ENCODE results near the gene GNAS. TPM values are rescaled to one million over a fixed set of nuclear protein-coding genes. Genes with fewer than 3 reads are reported as not detected.

The GNAS gene
- total and polyA plus RNA-seq, 4 donors, result 115 to 360 (median 277) TPM

GRCh38 chr20:58930496-58930895 is 78.0 kb downstream of the GNAS start:
- no peaks in the 10 kb centered on the region for H3K27me3 ChIP-seq (ENCODE audit: control insufficient read depth in 4 of 4, insufficient read depth in 4 of 4, low read length in 3 of 4)

DNA sequence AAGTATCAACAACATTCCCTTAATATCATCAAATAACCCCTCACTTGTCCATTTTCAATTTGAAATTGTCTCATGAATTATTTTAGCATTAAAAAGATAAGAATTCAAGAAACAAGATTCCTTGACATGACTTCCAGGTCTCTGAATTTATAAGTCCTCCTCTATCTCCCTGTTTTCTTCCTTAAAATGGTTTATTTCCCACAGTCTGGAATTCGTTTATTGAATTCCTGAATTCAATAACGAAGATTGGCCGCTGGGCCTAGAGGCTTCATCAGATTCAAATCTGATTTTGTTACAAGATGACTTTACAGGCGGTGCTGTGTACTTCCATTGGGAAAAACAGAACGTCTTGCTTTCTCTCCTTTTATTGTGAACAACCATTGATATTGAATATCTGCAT is 79.7 kb downstream of the GNAS start:
- H3K36me3 ChIP-seq (ENCODE audit: control insufficient read depth in 4 of 4, insufficient read depth in 3 of 4, low read depth in 1 of 4, low read length in 3 of 4), result no peaks in the 10 kb centered on the region
- no peaks in the 10 kb centered on the region for H3K9me3 ChIP-seq (ENCODE audit: control insufficient read depth in 4 of 4, low read length in 3 of 4)
- WGBS, result 87% methylated on average over 5 of the region's 5 CpGs
- H3K27ac ChIP-seq (ENCODE audit: low read depth in 1 of 2, low read length in 2 of 2), result no peak overlapping the region
- DNase-seq (ENCODE audit: low spot score), result no peak
- no peak overlapping the region for H3K9ac ChIP-seq (ENCODE audit: low read depth in 1 of 2, low read length in 2 of 2)
- no peaks in the 10 kb centered on the region for H3K4me1 ChIP-seq (ENCODE audit: control insufficient read depth in 4 of 4, insufficient read depth in 4 of 4, low read length in 3 of 4)
- H3K27me3 ChIP-seq (ENCODE audit: control insufficient read depth in 4 of 4, insufficient read depth in 4 of 4, low read length in 3 of 4), result no peaks in the 10 kb centered on the region
- no peak overlapping the region for H3K4me3 ChIP-seq (ENCODE audit: low read depth in 1 of 3, low read length in 3 of 3)
- no peak for TF ChIP-seq GABPA (IDR thresholded peaks at IDR 0.05 in 1 of 2, conservative IDR thresholded peaks at IDR 0.05 in 1 of 2)
- TF ChIP-seq HNF4G (IDR thresholded peaks at IDR 0.05), result no peak
- TF ChIP-seq SP1 (IDR thresholded peaks at IDR 0.05), result no peak
- no peak for TF ChIP-seq ZBTB33 (IDR thresholded peaks at IDR 0.05)
- TF ChIP-seq HNF4A (conservative IDR thresholded peaks at IDR 0.05), result no peak
- no peak for TF ChIP-seq EGR1 (IDR thresholded peaks at IDR 0.05; ENCODE audit: low read depth in 2 of 2)
- TF ChIP-seq NR2F2 (IDR thresholded peaks at IDR 0.05), result no peak
- no peak for TF ChIP-seq MAX (IDR thresholded peaks at IDR 0.05)
- no peak for TF ChIP-seq CTCF (IDR thresholded peaks at IDR 0.05; ENCODE audit: low read depth, low read length, missing input control)

More at GRCh38 chr20:58930496-58930895, 78.0 kb downstream of the GNAS start:
- no peak for DNase-seq (ENCODE audit: low spot score)
- Histone ChIP-seq H3K27ac (ENCODE audit: low read depth in 1 of 2, low read length in 2 of 2) (no peak overlapping the region), H3K36me3 (ENCODE audit: control insufficient read depth in 4 of 4, insufficient read depth in 3 of 4, low read depth in 1 of 4, low read length in 3 of 4) (no peaks in the 10 kb centered on the region), H3K4me1 (ENCODE audit: control insufficient read depth in 4 of 4, insufficient read depth in 4 of 4, low read length in 3 of 4) (no peaks in the 10 kb centered on the region), H3K9ac (ENCODE audit: low read depth in 1 of 2, low read length in 2 of 2) (no peak overlapping the region), H3K9me3 (ENCODE audit: control insufficient read depth in 4 of 4, low read length in 3 of 4) (no peaks in the 10 kb centered on the region), H3K4me3 (ENCODE audit: low read depth in 1 of 3, low read length in 3 of 3) (no peak overlapping the region)
- TF ChIP-seq ZBTB33 (IDR thresholded peaks at IDR 0.05) (no peak), FOXA2 (IDR thresholded peaks at IDR 0.05) (no peak), NR2F2 (IDR thresholded peaks at IDR 0.05) (no peak), MAX (IDR thresholded peaks at IDR 0.05) (no peak), SP1 (IDR thresholded peaks at IDR 0.05) (no peak), YY1 (IDR thresholded peaks at IDR 0.05) (no peak)
- 81% methylated on average over 3 of the region's 3 CpGs for WGBS

- no peak overlapping the region for H3K27ac ChIP-seq (ENCODE audit: low read depth in 1 of 2, low read length in 2 of 2)
- no peaks in the 10 kb centered on the region for H3K4me1 ChIP-seq (ENCODE audit: control insufficient read depth in 4 of 4, insufficient read depth in 4 of 4, low read length in 3 of 4)
- no peak overlapping the region for H3K4me3 ChIP-seq (ENCODE audit: low read depth in 1 of 3, low read length in 3 of 3)
- H3K9ac ChIP-seq (ENCODE audit: low read depth in 1 of 2, low read length in 2 of 2), result no peak overlapping the region
- H3K9me3 ChIP-seq (ENCODE audit: control insufficient read depth in 4 of 4, low read length in 3 of 4), result no peaks in the 10 kb centered on the region
- TF ChIP-seq FOXA1 (IDR thresholded peaks at IDR 0.05), result no peak
- TF ChIP-seq HNF4A (conservative IDR thresholded peaks at IDR 0.05), result no peak
- no peak for TF ChIP-seq EGR1 (IDR thresholded peaks at IDR 0.05; ENCODE audit: low read depth in 2 of 2)
- no peak for TF ChIP-seq NR2F2 (IDR thresholded peaks at IDR 0.05)
- TF ChIP-seq JUND (IDR thresholded peaks at IDR 0.05), result no peak
- TF ChIP-seq TAF1 (conservative IDR thresholded peaks at IDR 0.05), result no peak
- no peak for TF ChIP-seq MAX (IDR thresholded peaks at IDR 0.05)
- TF ChIP-seq GABPA (IDR thresholded peaks at IDR 0.05 in 1 of 2, conservative IDR thresholded peaks at IDR 0.05 in 1 of 2), result no peak
- no peak for TF ChIP-seq RXRA (IDR thresholded peaks at IDR 0.05)
- TF ChIP-seq HNF4G (IDR thresholded peaks at IDR 0.05), result no peak
- no peak for TF ChIP-seq REST (IDR thresholded peaks at IDR 0.05)
- no peaks in the 10 kb centered on the region for H3K27me3 ChIP-seq (ENCODE audit: control insufficient read depth in 4 of 4, insufficient read depth in 4 of 4, low read length in 3 of 4)
- WGBS, result 82% methylated on average over 2 of the region's 2 CpGs
- DNase-seq (ENCODE audit: low spot score), result no peak
- no peaks in the 10 kb centered on the region for H3K36me3 ChIP-seq (ENCODE audit: control insufficient read depth in 4 of 4, insufficient read depth in 3 of 4, low read depth in 1 of 4, low read length in 3 of 4)
Measured at GRCh38 chr20:58938078-58938477, 85.6 kb downstream of the GNAS start.

Measured in liver (tissue), 9 donors.